ENCODE measurements around the gene IL3RA.
"Not testable (repeated sequence)": the region's sequence is repeated elsewhere in the genome, so short reads cannot be mapped to it uniquely, and the experiment has no call there.

The IL3RA gene

DNA sequence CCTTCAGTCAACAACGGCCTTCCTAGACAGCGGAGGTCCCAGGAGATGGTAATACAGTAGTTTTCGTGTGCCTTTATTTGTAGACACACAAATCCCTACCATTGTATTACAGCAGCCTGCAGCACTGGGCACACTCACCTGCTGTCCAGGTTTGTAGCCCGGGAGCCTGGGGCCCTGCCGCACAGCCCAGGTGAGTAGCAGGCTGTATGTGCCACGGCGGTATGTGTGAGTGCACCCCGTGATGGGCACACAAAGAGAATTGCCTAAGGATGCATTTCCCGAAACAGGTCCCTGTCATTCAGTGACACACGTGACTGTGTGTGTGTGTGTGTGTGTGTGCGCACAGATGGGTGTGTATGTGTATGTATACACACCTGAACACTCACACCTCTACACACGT, 63.5 kb downstream of the IL3RA start:
- DNase-seq: no peak

- no peak for DNase-seq
These were observed 64.3 kb downstream of the IL3RA start for GRCh38 chrX:1400742-1401471.

DNA sequence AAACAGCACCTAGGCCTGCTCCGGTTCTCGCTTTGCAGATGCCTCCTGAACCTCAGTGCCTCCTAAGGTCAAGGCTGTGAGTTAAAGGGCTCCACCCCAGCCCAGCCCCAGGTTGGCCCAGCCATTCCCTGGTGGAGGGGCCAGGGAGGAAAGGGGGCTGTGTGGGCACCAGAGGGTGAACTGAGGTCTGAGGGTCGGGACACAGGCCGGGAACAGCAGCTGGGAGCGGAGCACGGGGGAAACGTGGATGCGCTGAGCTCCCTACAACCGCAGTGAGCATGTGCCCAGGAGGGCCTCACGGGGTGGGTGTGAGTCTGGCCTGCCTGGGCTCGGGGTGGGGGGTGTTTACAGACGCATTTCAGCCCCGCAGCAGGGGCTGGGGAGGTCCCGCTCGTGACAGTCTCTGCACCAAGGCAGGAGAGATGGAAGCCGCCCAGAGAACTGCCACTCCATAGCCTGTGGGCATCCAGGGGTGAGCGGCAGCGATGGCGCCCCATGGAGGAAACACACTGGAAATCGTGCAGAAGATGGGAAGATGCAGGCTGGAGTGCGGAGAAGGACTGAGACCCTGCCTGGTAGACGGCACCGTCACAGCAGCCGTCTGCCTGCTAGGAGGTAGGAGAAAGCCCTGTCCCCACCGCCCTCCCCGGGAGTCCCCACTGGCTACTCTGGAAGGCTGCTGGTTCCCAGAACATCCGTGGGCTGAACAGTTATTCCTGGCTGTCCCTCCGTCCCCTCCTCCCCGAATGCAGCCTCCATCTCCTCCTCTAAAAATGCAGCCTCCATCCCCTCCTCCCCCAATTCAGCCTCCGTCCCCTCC, 65.2 kb downstream of the IL3RA start:
- DNase-seq: no peak

- DNase-seq: no peak
These were observed 66.6 kb downstream of the IL3RA start for GRCh38 chrX:1403228-1403627.

- DNase-seq: not testable (repeated sequence)
These were observed 67.3 kb downstream of the IL3RA start for GRCh38 chrX:1403867-1404266.

GRCh38 chrX:1405769-1406168, 69.2 kb downstream of the IL3RA start:
- DNase-seq: not testable (repeated sequence)

DNA sequence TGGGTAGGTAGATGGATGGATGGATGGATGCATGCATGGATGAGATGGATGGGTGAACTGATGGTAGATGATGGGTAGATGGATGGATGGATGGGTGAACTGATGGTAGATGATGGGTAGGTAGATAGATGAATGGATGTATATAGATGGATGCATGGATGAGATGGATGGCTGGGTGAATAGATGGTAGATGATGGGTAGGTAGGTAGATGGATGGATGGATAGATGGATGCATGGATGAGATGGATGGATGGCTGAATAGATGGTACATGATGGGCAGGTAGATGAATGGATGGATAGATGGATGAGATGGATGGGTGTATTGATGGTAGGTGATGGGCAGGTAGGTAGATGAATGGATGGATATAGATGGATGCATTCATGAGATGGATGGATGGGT, 70.5 kb downstream of the IL3RA start:
- DNase-seq: no peak

GRCh38 chrX:1411326-1411725, 74.7 kb downstream of the IL3RA start:
- DNase-seq: no peak

- DNase-seq: no peak
These were observed 76.1 kb downstream of the IL3RA start for GRCh38 chrX:1412551-1413161.

- no peak for DNase-seq
These were observed 79.8 kb downstream of the IL3RA start for GRCh38 chrX:1416327-1416784.

GRCh38 chrX:1416965-1417760, 80.6 kb downstream of the IL3RA start:
- no peak for DNase-seq

GRCh38 chrX:1417921-1418771, 81.6 kb downstream of the IL3RA start:
- no peak for DNase-seq

DNA sequence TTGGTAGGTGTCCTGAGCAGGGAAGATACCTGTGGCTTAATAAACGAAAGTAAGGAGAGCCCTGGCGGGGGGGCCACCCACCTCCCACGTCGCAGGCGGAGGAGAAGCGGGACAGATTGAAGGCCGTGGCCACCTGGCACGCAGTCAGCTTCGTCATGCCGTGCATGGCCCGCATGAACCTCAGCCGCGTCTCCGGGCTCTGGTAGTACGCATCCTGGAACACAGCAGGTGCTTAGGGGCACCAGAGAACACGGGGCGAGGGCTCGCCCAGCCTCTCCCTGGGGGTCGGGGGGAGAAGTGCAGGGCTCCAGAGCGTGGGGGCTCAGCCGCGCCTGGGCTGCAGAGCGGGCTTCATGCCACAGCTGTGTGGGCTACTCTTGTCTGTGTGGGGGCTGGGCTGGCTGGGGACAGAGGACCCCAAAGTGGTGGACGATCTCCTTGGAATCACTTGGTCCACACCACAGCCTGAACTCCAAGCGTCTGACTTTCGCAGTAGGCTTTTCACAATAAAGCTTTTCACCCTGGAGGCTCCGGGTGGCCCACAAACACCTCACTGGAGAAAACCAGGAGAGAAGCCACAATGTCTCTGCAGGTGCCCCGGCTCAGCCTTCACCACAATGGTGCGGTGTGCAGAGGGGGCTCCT, 82.4 kb downstream of the IL3RA start:
- no peak for DNase-seq

GRCh38 chrX:1419545-1420355, 83.2 kb downstream of the IL3RA start:
- no peak for DNase-seq

- no peak for DNase-seq
These were observed 83.8 kb downstream of the IL3RA start for GRCh38 chrX:1420371-1420770.

DNA sequence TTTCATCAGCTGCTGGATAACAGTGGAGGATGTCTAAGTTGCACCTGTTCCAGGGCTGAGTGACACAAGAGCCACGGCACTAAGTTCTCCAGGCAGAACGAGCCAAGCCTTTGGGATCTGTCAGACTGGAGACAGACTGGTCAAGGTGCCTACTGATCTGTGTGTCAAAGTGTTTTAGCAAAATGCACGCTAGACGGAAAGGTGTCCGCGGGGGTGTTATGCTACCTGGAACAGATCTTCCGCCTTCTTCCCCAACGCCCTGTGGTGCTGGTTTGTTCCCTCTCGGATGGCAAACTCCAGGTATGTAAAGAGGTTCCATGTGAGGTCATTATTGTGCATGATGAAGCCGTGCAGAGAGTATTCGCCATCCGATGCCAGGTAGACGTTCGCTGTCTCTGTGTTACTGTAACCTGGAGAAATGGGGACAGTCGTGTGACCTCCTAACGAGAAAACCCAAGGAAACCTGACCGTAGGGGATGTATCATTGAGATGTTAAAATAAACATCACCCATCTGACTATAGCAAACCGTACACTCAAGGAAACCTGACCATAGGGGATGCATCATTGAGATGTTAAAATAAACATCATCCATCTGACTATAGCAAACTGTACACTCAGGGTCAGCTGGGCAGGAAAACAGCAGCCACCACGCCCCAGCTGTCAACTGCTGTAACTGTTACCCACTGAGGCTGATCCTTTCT, 85.0 kb downstream of the IL3RA start:
- no peak for DNase-seq

- no peak for DNase-seq
These were observed 85.5 kb downstream of the IL3RA start for GRCh38 chrX:1422135-1422465.

DNA sequence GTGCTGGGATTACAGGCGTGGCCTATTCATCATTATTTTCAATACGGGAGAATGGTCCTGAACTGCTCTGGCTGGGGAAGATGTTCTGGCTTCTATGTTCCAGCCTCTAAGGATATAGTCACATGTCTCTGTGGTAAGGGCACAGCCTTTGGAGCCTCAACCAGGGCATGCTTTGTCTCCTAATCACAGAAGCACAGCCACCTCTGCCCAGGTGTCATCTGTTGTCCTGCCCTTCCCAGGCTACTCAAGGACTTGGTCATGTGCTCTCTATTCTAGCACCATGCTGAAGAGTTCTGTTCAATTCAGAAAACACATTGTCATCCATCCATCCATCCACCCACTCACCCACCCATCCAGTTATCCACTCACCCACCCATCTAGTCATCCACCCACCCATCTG, 86.6 kb downstream of the IL3RA start:
- no peak for DNase-seq

DNA sequence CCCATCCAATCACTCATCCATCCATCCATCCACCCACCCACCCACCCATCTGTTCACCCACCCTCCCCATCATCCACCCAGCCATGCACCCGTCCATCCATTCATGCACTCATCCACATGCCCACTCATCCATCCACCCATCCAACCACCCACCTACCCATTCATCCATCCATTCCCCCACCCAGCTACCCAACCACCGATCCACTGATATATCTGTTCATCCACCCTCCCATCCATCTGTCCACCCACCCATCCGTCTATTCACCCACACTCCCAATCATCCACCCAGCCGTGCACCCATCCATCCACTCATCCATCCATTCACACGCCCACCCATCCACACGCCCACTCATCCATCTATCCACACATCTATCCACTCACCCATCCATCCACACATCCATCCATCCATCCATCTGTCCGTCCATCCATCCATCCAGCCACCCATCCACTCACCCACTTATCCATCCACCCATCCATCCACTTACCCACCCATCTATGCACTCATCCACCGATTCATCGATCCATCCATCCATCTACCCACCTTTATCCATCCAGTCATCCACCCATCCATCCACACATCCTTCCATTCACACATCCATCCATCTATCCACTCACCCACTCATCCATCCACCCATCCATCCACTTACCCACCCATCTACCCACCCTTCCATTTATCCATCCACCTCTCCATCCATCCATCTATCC, 87.7 kb downstream of the IL3RA start:
- no peak for DNase-seq

Measured in fibroblast of skin of scalp (primary cell).